HG02642 (cell line): ENCODE results near the gene ATF5.
"Not testable (repeated sequence)": the region's sequence is repeated elsewhere in the genome, so short reads cannot be mapped to it uniquely, and the experiment has no call there.

Source experiments
- ATAC-seq: cut with Tn5 transposase; IDR thresholded peaks from one replicate; pipeline ENCODE4 v1.9.1; 2021; ENCODE audit warnings: mild to moderate bottlenecking; ENCODE audit not compliant: unreplicated experiment, poor library complexity

Gene ATF5

GRCh38 chr19:49939721-49940481, 10.9 kb downstream of the ATF5 start:
- ATAC-seq = no peak

GRCh38 chr19:49940482-49940791, 11.4 kb downstream of the ATF5 start:
- no peak for ATAC-seq

DNA sequence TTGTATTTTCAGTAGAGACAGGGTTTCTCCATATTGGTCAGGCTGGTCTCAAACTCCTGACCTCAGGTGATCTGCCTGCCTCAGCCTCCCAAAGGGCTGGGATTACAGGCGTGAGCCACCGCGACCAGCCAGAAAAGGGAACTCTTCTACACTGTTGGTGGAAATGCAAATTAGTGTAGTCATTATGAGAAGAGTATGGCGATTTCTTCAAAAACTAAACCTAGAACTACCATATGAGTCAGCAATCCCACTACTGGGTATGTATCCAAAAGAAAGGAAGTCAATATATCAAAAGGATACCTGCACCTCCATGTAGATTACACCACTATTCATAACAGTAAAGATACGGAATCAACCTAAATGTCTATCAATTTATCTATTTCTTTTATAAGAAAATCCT, 15.6 kb downstream of the ATF5 start:
- ATAC-seq = not testable (repeated sequence)

DNA sequence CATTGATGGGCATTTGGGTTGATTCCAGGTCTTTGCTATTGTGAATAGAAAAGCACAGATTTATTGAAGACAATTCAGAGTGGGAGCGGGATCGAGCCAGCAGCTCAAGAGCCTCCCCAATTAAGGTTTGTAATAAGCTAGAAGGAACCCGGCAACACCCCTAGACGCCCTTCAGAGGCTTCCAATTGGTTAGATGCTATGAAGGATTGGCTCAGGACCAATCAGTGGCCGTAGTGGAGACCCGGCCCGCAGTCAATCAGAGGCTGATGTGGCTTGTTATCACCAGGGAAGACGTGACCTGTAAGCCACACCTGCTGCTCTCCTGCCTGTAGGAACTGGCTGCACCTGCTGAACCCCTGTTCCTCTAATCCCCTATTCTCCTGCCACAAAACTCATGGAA, 17.4 kb downstream of the ATF5 start:
- ATAC-seq = no peak

DNA sequence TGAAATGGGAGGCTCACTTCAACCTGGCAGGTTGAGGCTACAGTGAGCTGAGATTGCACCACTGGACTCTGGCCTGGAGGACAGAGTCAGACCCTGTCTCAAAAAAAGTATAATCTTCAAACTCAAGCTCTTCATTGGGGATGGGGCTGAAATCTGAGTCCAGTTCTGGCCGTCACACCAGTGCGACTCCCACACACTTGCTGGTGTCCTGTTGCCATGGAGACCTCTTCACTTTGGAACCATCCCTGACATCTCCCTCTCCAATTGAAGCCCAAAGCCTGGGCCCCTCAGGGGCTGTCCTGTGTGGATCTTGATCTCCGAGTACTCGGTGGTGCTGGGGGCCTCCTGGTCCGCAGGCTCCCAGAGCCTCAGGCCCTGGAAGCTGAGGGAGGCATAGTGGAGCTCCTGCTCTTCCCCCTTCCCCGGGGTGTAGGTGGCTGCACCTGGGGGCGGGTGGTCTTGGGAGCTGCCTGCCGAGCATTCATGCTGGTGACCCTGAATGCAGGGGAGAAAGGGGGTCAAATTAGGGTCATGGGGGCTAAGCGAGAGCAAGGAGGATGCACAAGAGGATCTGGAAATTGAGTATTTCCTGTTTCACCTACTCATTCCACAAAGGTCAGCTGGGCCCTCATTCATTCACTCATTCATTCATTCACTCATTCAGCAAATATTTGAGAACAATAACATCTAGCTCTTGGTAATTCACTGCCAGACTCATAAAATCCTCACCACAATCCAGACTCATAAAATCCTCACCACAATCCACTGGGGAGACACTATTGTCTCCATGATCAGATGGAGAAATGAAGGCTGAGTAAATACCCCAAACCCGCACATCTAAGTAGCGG, 21.0 kb downstream of the ATF5 start:
- ATAC-seq = no peak

GRCh38 chr19:49950590-49950948, 21.6 kb downstream of the ATF5 start:
- ATAC-seq = no peak

DNA sequence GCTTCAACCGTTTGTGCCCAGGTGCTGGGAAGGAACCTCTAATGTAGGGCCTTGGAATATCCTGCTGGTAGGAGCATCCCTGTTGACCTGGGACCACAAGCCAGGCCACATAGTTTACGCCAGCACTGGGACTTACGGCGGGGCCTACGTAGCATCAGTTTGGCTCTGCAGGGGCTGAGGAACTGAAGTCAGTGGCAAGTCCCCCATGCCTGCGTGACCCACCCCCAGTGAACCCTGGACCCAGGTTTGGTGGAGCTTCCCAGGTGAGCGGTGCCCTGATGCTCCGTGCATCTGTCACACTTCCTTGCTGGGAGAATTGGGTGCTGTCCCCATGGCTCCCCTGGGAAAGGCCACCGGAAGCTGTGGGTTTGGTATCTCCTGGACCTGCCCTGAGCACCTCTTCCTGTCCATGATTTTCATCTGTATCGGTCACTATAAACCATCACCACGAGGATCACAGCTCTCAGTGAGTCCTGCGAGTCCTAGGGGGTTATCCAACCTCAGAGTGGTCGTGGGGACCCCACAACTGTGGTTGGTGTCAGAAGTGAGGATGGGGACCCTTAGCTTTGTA, 22.0 kb downstream of the ATF5 start:
- ATAC-seq = no peak

GRCh38 chr19:49951806-49952478, 22.9 kb downstream of the ATF5 start:
- ATAC-seq = no peak

DNA sequence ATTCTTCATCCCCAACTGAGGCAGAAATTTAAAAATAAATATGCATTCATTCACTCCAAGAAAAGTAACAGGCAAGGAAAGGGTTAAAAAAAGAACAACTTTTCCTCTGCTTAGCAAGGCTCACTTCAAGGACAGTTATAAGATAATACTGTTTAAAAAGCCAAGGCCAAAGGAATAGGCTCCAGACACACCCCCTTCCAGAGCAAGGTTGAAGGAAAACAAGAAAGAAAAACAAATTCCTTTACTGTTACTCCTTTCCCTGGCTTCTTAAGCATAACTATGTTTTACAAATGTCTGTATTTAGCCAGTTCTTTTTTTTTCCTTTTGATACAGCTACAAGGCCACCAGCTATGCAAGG, 23.5 kb downstream of the ATF5 start:
- no peak for ATAC-seq

GRCh38 chr19:49952906-49953305, 23.9 kb downstream of the ATF5 start:
- no peak for ATAC-seq

DNA sequence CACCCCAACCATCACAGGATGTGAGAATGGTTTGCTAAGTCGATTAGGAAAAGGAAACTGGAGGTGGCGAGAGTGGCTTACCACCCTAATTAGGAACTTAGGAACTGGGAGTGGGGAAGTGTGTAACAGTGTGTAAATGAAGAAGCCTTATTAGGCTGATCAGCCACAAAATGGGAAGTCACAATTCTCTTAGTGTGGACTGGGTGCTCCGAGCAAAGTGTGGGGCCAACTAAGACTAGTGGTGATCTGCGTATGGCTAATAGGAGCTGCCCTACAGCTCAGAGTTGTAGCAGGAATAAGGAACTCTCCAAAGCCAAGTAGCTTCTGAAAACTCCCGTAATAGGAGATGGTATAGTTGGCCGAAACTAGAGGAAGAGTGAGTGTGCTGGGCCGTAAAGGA, 24.4 kb downstream of the ATF5 start:
- no peak for ATAC-seq

GRCh38 chr19:49954092-49954829, 25.3 kb downstream of the ATF5 start:
- ATAC-seq = no peak

DNA sequence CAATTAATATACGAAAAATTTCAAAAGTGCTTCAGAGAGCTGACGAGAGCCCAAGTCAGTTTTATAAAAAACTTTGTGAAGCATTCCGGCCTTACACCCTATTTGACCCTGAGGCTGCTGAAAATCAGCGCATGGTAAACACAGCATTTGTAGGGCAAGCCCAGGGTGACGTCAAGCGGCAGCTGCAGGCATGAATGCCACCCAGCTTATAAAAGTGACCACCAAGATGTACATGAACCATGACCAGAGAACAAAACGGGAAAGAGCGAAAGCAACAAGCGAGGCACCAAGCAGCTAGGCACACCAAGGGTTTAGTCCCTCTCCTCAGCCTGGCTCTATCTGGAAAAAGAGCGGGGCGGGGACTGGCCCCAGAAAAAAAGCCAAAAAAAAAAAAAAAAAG, 25.9 kb downstream of the ATF5 start:
- ATAC-seq = no peak

- ATAC-seq = no peak
These were observed 27.1 kb downstream of the ATF5 start for GRCh38 chr19:49956115-49956495.

DNA sequence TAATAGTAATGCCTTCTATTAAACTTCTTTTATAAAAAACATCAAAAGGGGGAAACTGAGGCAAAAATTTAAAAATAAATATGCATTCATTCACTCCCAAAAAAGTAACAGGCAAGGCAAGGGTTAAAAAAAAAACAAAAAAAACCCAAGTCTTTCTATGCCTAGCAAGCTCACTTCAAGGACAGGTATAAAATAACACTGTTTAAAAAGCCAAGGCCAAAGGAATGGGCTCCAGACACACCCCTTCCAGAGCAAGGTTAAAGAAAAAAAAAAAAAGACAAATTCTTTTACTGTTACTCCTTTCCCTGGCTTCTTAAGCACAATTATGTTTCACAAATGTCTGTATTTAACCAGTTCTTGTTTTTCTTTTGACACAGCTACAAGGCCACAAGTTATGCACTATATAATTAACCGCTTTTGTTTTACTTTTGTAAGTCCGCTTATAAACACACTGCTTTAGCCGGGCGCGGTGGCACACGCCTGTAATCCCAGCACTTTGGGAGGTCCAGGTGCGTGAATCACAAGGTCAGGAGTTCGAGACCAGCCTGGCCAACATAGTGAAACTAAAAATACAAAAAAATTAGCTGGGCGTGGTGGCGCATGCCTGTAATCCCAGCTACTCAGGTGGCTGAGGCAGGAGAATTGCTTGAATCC, 28.4 kb downstream of the ATF5 start:
- ATAC-seq = no peak

GRCh38 chr19:49958144-49958543, 29.1 kb downstream of the ATF5 start:
- not testable (repeated sequence) for ATAC-seq

DNA sequence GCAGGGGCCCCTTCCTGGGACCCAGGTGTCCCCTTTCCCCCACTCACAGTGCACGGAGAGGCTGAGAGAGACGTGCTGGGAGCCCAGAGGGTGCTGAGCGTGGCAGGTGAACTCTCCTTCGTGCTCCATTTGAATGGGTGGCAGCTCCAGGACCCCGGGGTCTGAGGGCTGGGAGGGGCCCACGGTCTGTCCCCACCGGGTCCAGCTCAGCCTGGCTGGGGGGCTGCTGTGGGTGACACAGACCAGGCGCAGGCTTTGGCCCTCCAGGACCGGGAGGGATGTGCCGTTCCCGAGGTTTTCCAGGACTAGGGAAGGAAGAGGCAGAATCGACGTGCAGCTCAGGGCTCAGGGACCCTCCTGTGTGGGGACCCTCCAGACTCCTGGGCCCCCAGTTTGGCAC, 29.6 kb downstream of the ATF5 start:
- ATAC-seq = not testable (repeated sequence)

DNA sequence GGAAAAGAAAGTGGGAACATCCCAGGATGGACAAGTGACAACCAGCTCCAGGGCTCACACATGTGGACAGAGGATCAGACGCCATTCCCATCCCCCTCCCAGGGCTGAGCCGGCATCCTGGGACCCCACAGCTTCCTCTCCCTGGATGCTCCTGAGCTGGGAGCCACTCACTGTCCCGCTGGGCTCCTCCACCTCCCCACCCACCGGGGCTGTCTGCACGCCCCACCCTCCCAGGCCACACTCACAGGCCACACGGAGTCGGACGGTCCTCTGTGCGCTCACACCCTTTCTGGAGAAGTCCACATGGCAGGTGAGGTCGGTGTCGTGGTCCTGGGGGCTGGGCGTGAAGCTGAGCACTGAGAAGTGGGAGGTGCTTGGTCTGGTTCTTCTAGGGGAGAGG, 30.9 kb downstream of the ATF5 start:
- ATAC-seq = not testable (repeated sequence)

- not testable (repeated sequence) for ATAC-seq
These were observed 32.0 kb downstream of the ATF5 start, which contains the start of gene SIGLEC11 for GRCh38 chr19:49960980-49961379. SIGLEC11 (minus strand) TSS chr19:49961172; CDS start chr19:49961081, 91 bp downstream.
